DOHH2 (cell line): ENCODE data around the gene PPL.

Experiments
- H3F3A ChIP-seq: fragments of 200-600 bp; sonication (generic), shearing (Covaris generic); 2 replicates; pipeline ENCODE4 v1.6.0; 2016; ENCODE audit warnings: antibody characterized with exemption, mild to moderate bottlenecking; ENCODE audit not compliant: control insufficient read depth, insufficient read depth
- H3K27ac ChIP-seq: fragments of 200-600 bp; sonication (generic); 2 replicates; pipeline ENCODE4 v1.5.1; 2014; ENCODE audit warnings: low read depth, mild to moderate bottlenecking, low read length, moderate library complexity
- H3K27me3 ChIP-seq: fragments of 200-600 bp; sonication (generic); 2 replicates; pipeline ENCODE4 v1.6.1; 2014; ENCODE audit warnings: mild to moderate bottlenecking, low read length, mixed read lengths; ENCODE audit not compliant: control insufficient read depth
- H3K36me3 ChIP-seq: fragments of 200-600 bp; sonication (generic); 2 replicates; pipeline ENCODE4 v1.6.1; 2014; ENCODE audit warnings: mild to moderate bottlenecking, low read length, moderate library complexity, mixed read lengths; ENCODE audit not compliant: control insufficient read depth
- H3K4me1 ChIP-seq: fragments of 200-600 bp; sonication (generic); 2 replicates; pipeline ENCODE4 v1.6.1; 2014; ENCODE audit warnings: mild to moderate bottlenecking, low read length, mixed read lengths; ENCODE audit not compliant: control insufficient read depth
- H3K4me2 ChIP-seq: fragments of 200-600 bp; sonication (generic); 2 replicates; pipeline ENCODE4 v1.6.0; 2014; ENCODE audit warnings: mild to moderate bottlenecking, low read length, moderate library complexity
- H3K4me3 ChIP-seq: fragments of 200-600 bp; sonication (generic); 2 replicates; pipeline ENCODE4 v1.5.1; 2014; ENCODE audit warnings: mild to moderate bottlenecking, low read length, mixed read lengths
- H3K79me2 ChIP-seq: fragments of 200-600 bp; sonication (generic); 2 replicates; pipeline ENCODE4 v1.6.1; 2014; ENCODE audit warnings: mild to moderate bottlenecking, low read length, mixed read lengths; ENCODE audit not compliant: control insufficient read depth
- H3K9me2 ChIP-seq: fragments of 200-600 bp; sonication (generic); replicated peaks from 2 replicates; pipeline ENCODE4 v1.6.1; 2014; ENCODE audit warnings: mild to moderate bottlenecking, low read length, mixed read lengths; ENCODE audit not compliant: control insufficient read depth
- H3K9me3 ChIP-seq: fragments of 200-600 bp; sonication (generic); 2 replicates; pipeline ENCODE4 v1.6.1; 2014; ENCODE audit warnings: antibody characterized with exemption, low read length, mixed read lengths; ENCODE audit not compliant: control insufficient read depth, insufficient read depth
- H4K20me1 ChIP-seq: fragments of 200-600 bp; sonication (generic); 2 replicates; pipeline ENCODE4 v1.6.0; 2014; ENCODE audit warnings: low read depth, mild to moderate bottlenecking, antibody characterized with exemption, low read length, moderate library complexity; ENCODE audit not compliant: control insufficient read depth, insufficient read depth
- EZH2phosphoT487 ChIP-seq: fragments of 200-600 bp; sonication (generic); IDR thresholded peaks from 2 replicates; pipeline ENCODE4 v1.6.1; 2017; ENCODE audit warnings: borderline replicate concordance, mild to moderate bottlenecking, antibody characterized with exemption, low read length, moderate library complexity, mixed read lengths
- TF ChIP-seq, protein P1 (sequence below): fragments of 200-600 bp; sonication (generic); IDR thresholded peaks from one replicate; pipeline ENCODE4 v1.5.1; 2014; ENCODE audit warnings: antibody characterized with exemption, mild to moderate bottlenecking, low read depth, low read length; ENCODE audit not compliant: poor library complexity, severe bottlenecking

The PPL gene

GRCh38 chr16:4873091-4873490 is 63.9 kb downstream of the PPL start:
- Histone ChIP-seq H3K9me3 (no peaks in the 10 kb centered on the region), H3F3A (no peaks in the 10 kb centered on the region), H3K36me3 (peaks cover 86% of the 10 kb centered on the region)

DNA sequence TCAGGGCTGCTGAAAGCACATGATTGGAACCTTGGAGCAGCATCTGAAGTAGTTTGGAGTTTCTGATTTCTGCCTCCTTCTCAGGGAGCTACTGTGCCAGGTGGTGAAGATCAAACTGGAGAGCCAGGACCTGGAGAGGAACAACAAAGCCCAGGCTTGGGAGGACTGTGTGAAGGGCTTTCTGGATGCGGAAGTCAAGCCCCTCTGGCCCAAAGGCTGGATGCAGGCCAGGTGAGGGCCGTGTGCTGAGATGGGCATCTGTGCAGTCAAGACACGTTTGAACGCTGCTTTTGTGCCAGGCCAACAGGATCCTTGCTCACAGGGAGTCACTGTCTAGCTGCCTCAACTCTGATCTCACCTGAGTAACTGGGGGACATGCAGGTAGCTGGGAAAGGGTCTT is 65.9 kb downstream of the PPL start:
- no peaks in the 10 kb centered on the region for H4K20me1 ChIP-seq
- H3K9me2 ChIP-seq = no peaks in the 10 kb centered on the region
- H3K9me3 ChIP-seq = no peaks in the 10 kb centered on the region
- no peak overlapping the region for H3K27ac ChIP-seq
- H3F3A ChIP-seq = no peaks in the 10 kb centered on the region
- peaks cover 39% of the 10 kb centered on the region for H3K79me2 ChIP-seq
- H3K4me1 ChIP-seq = no peaks in the 10 kb centered on the region
- peaks cover 73% of the 10 kb centered on the region for H3K36me3 ChIP-seq
- H3K4me2 ChIP-seq = no peak overlapping the region
- no peak overlapping the region for H3K4me3 ChIP-seq
- no peaks in the 10 kb centered on the region for H3K27me3 ChIP-seq
- TF ChIP-seq, protein P1, sequence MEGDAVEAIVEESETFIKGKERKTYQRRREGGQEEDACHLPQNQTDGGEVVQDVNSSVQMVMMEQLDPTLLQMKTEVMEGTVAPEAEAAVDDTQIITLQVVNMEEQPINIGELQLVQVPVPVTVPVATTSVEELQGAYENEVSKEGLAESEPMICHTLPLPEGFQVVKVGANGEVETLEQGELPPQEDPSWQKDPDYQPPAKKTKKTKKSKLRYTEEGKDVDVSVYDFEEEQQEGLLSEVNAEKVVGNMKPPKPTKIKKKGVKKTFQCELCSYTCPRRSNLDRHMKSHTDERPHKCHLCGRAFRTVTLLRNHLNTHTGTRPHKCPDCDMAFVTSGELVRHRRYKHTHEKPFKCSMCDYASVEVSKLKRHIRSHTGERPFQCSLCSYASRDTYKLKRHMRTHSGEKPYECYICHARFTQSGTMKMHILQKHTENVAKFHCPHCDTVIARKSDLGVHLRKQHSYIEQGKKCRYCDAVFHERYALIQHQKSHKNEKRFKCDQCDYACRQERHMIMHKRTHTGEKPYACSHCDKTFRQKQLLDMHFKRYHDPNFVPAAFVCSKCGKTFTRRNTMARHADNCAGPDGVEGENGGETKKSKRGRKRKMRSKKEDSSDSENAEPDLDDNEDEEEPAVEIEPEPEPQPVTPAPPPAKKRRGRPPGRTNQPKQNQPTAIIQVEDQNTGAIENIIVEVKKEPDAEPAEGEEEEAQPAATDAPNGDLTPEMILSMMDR = no peak
- no peak for TF ChIP-seq EZH2phosphoT487

More at GRCh38 chr16:4873091-4873490, 63.9 kb downstream of the PPL start:
- Histone ChIP-seq H3K4me3 (no peak overlapping the region), H3K4me1 (no peaks in the 10 kb centered on the region), H3K79me2 (peaks cover 20% of the 10 kb centered on the region), H3K9me2 (no peaks in the 10 kb centered on the region), H3K4me2 (no peak overlapping the region), H4K20me1 (no peaks in the 10 kb centered on the region), H3K27ac (no peak overlapping the region), H3K27me3 (no peaks in the 10 kb centered on the region)
- no peak for TF ChIP-seq EZH2phosphoT487
- TF ChIP-seq, protein P1 = no peak

DNA sequence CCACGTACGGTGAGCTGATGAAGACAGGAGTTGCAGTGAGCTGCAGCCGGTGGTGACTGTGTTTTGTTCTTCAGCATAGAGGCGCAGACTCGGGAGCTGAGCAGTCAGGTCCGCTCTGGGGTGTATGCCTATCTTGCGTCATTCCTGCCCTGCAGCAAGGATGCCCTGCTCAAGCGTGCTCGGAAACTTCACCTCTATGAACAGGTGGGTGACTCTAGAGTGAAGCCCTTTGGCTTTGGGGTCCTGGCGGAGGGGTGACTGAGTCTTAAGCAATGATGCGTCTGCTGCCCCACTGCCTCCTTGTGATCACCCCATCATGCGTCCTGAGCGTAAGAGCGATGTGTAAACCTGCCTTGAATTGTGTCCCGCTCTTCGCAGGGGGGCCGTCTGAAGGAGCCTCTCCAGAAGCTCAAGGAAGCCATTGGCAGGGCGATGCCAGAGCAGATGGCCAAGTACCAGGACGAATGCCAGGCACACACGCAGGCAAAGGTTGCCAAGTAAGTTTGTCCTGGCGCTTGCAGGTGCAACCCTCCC is 66.7 kb downstream of the PPL start:
- Histone ChIP-seq H3K79me2 (peaks cover 46% of the 10 kb centered on the region), H3K36me3 (peaks cover 68% of the 10 kb centered on the region), H4K20me1 (no peaks in the 10 kb centered on the region), H3K4me2 (no peak overlapping the region), H3K9me2 (no peaks in the 10 kb centered on the region), H3K4me1 (no peaks in the 10 kb centered on the region), H3K4me3 (no peak overlapping the region), H3K9me3 (no peaks in the 10 kb centered on the region), H3K27ac (no peak overlapping the region), H3K27me3 (no peaks in the 10 kb centered on the region), H3F3A (no peaks in the 10 kb centered on the region)
- TF ChIP-seq, protein P1 = no peak
- TF ChIP-seq EZH2phosphoT487 = no peak
